Stimulated activated CD4-positive, alpha-beta T cell treated with anti-CD3 and anti-CD28 coated beads, Interleukin-2, amount 100 ng/mL, for 24 hours (primary cell): ENCODE measurements around the gene CD300LD.

Source experiments
- DNase-seq, 2 donors: peaks; one replicate each; pipeline ENCODE4 v3.0.0-alpha.2; 2020

CD300LD gene

GRCh38 chr17:74543406-74543805 lies 48.7 kb downstream of the CD300LD start:
- DNase-seq: no peak

DNA sequence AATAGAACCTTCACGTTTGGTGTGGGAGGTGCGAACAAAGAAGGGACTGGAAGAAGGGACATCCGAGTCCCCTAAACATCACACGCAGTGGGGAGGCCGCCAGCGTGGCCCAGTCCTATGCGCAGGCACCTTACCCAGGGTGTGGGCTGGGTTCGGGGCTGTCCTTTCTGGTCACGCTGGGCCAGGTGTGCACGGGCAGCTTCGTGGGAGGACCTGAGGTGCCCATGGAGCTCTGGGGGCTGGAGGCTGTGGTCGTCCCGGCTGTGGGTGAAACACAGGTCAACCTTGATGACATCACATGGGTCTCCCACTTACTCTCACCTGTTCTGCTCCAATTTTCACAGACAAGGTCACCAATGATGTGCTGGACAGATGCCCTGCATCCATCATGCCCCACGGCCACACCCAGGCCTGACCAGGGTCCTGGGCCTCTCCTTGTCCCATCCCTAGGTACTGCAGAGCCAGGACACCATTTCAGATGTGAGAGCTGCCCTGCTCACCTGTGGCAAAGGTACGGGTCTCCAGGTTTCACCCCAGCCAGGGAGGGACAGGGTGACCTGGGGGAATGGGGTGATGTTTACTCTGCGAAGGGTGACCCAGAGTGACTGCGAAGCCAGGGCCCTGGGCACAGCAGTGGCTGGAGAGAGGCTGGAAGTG lies 49.2 kb downstream of the CD300LD start:
- no peak for DNase-seq

DNA sequence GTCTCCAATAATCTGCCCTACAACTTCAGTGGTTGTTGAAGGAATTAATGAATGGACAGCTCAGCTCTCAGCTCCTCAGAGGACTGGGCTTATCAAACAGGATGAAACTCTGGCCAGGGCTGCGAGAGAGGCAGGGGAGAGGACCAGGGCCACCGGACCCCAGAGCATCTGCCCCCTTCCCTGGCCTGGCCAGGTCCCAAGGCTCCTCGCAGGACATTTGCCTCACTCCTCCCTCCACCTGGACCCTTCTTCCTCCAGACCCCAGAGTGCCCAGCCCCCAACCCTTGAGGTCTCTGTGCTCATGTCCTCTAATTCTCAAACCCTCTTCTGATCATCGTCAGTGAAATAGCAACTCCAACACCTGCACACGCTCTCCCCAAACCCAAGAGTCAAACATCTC lies 49.9 kb downstream of the CD300LD start:
- DNase-seq: no peak

- no peak for DNase-seq
Measured at GRCh38 chr17:74541176-74542111, 50.6 kb downstream of the CD300LD start.

DNA sequence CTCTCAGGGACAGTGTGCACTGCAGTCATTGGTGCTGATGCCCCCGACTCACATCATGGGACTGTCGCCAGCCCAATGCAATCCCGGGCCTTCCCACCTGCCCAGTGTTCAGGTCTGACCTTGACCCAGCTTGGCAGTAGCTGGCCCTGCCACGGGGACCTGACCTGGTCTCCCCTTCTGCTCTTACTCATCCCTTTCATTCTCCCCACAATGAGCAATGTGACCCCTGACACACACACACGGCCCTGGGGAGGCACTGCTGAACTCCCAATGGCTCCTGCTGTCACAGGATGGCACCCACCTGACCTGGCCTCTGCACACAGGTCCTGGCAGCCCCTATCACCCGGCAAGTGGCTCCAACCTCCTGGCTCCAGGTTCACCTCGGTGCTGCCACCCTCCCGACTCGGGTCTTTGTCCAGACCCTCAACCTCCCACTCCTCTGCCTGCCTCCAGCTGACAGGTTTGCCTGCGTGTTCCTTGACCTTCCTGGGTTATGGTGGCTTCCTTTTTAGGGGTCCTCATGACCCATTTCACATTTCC lies 52.7 kb downstream of the CD300LD start:
- DNase-seq: no peak

- DNase-seq: no peak
Measured at GRCh38 chr17:74536890-74537289, 55.2 kb downstream of the CD300LD start.

DNA sequence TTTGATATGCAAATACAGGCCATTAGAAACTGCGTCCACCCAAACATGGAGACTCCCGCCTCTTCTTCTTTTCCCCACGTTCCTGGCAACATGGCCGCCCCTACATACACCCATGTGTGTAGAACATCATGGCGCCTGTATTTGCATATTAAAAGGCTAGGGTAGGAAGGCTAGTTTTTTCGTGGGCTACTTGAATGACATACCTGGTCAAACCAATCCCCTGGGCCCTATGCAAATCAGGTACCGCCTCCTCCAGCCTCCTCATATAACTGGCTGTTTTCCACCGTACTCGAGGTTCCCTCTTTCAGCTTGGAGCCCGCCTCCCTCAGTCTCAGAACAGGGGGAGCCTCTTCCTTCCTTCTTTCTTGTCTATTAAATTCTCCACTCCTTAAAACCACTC lies 60.0 kb downstream of the CD300LD start:
- DNase-seq: no peak

- no peak for DNase-seq
Measured at GRCh38 chr17:74531231-74531761, 60.8 kb downstream of the CD300LD start, which contains the start of gene CD300LB. Gene CD300LB (minus strand): TSS chr17:74531475. CDS start chr17:74531350, 125 bp downstream.

DNA sequence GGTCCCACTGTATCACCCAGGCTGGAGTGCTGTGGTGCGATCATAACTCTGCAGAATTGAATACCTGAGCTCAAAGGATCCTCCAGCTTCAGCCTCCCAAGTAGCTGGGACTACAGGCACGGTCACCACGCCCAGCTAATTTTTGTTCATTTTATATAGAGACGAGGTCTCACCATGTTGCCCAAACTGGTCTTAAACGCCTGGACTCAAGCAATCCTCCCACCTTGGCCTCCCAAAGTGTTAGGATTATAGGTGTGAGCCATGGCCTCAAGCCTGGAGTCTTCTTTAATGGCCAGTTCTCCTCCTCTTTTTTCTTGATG lies 61.3 kb downstream of the CD300LD start:
- DNase-seq: no peak
